IMR-90 (cell line): ENCODE data around the gene ZNF831. TPM values are rescaled to one million over a fixed set of nuclear protein-coding genes. Genes with fewer than 3 reads are reported as not detected.

Experiments used
- ATAC-seq: fragments of 200-7000 bp; cut with Tn5 transposase; 2 replicates; pipeline ENCODE4 v1.9.1; 2020; ENCODE audit warnings: low read depth, mild to moderate bottlenecking, moderate library complexity
- BruUV-seq: library from RNA; stranded (reverse); fragments of 400-500 nt; replicated peaks from 2 replicates; lab custom pipeline; 2021; lab: Mats Ljungman, UMichigan
- CTCF ChIA-PET: fragments of 300-600 bp; formaldehyde crosslinking; extraction: SDS; loops from one replicate; lab custom pipeline; 2021; ENCODE audit warnings: antibody characterized with exemption; lab: Yijun Ruan, JAX
- POLR2A ChIA-PET: fragments of 300-600 bp; sonication (Branson Sonifier 250); formaldehyde crosslinking; loops from one replicate; lab custom pipeline; 2022; ENCODE audit warnings: antibody characterized with exemption; ENCODE audit not compliant: unreplicated experiment; lab: Charles Lee
- DNase-seq: peaks from one replicate; pipeline ENCODE4 v3.0.0; 2013
- H2AFZ ChIP-seq: replicated peaks from 2 replicates; pipeline ENCODE3; 2013; ENCODE audit warnings: low read length, mild to moderate bottlenecking; ENCODE audit not compliant: poor library complexity
- H2AK5ac ChIP-seq: 2 replicates; pipeline ENCODE4 v1.6.1; 2013; ENCODE audit warnings: low read depth, low read length, inconsistent platforms
- H2AK9ac ChIP-seq: replicated peaks from 2 replicates; pipeline ENCODE3; 2013; ENCODE audit warnings: mild to moderate bottlenecking, low read depth, low read length, moderate library complexity; ENCODE audit not compliant: poor library complexity
- H2BK120ac ChIP-seq: 2 replicates; pipeline ENCODE4 v1.6.1; 2013; ENCODE audit warnings: low read depth, low read length, inconsistent platforms
- H2BK15ac ChIP-seq: 3 replicates; pipeline ENCODE4 v1.6.1; 2013; ENCODE audit warnings: low read depth, low read length, inconsistent platforms
- H2BK20ac ChIP-seq: 2 replicates; pipeline ENCODE4 v1.6.1; 2013; ENCODE audit warnings: low read depth, mild to moderate bottlenecking, inconsistent platforms, low read length, moderate library complexity
- H2BK5ac ChIP-seq: 2 replicates; pipeline ENCODE4 v1.6.1; 2013; ENCODE audit warnings: mild to moderate bottlenecking, low read depth, low read length, inconsistent platforms; ENCODE audit not compliant: poor library complexity, severe bottlenecking
- H3K14ac ChIP-seq: replicated peaks from 2 replicates; pipeline ENCODE4 v1.6.1; 2013; ENCODE audit warnings: low read depth, low read length, inconsistent platforms
- H3K18ac ChIP-seq: 2 replicates; pipeline ENCODE4 v1.6.1; 2013; ENCODE audit warnings: low read depth, low read length, control low read depth
- H3K23ac ChIP-seq: 2 replicates; pipeline ENCODE4 v1.6.1; 2013; ENCODE audit warnings: low read depth, low read length, inconsistent platforms
- H3K27ac ChIP-seq: 2 replicates; pipeline ENCODE4 v1.5.1; 2013; ENCODE audit warnings: mild to moderate bottlenecking, control low read depth, low read length; ENCODE audit not compliant: insufficient read depth
- H3K27me3 ChIP-seq: 2 replicates; pipeline ENCODE4 v1.6.1; 2013; ENCODE audit warnings: low read length; ENCODE audit not compliant: control insufficient read depth, insufficient read depth
- H3K36me3 ChIP-seq: 2 replicates; pipeline ENCODE4 v1.6.1; 2013; ENCODE audit warnings: low read length, mixed read lengths; ENCODE audit not compliant: control insufficient read depth, insufficient read depth
- H3K4ac ChIP-seq: 2 replicates; pipeline ENCODE4 v1.6.1; 2013; ENCODE audit warnings: low read depth, low read length, inconsistent platforms
- H3K4me1 ChIP-seq: 2 replicates; pipeline ENCODE4 v1.6.1; 2013; ENCODE audit warnings: low read length, mixed read lengths; ENCODE audit not compliant: control insufficient read depth, insufficient read depth
- H3K4me2 ChIP-seq: 2 replicates; pipeline ENCODE4 v1.6.1; 2013; ENCODE audit warnings: low read depth, mild to moderate bottlenecking, control low read depth, low read length, moderate library complexity
- H3K4me3 ChIP-seq: 2 replicates; pipeline ENCODE4 v1.5.1; 2013; ENCODE audit warnings: low read depth, mild to moderate bottlenecking, control low read depth, low read length, moderate library complexity; ENCODE audit not compliant: insufficient read depth
- H3K56ac ChIP-seq: 2 replicates; pipeline ENCODE4 v1.6.1; 2013; ENCODE audit warnings: low read length, inconsistent platforms; ENCODE audit not compliant: insufficient read depth; ENCODE audit errors: extremely low read depth
- H3K79me1 ChIP-seq, 2 experiments: 2 replicates each; pipeline ENCODE4 v1.6.1; 2013; ENCODE audit warnings: low read length in 2 of 2, inconsistent platforms in 1 of 2, low read depth in 1 of 2
- H3K9ac ChIP-seq: 2 replicates; pipeline ENCODE4 v1.6.1; 2013; ENCODE audit warnings: low read depth, low read length, control low read depth
- H3K9me1 ChIP-seq: 2 replicates; pipeline ENCODE4 v1.6.1; 2013; ENCODE audit warnings: low read length, inconsistent platforms; ENCODE audit not compliant: insufficient read depth
- H3K9me3 ChIP-seq: 2 replicates; pipeline ENCODE4 v1.6.1; 2013; ENCODE audit warnings: low read length; ENCODE audit not compliant: control insufficient read depth, insufficient read depth
- H4K20me1 ChIP-seq: 2 replicates; pipeline ENCODE4 v1.6.1; 2013; ENCODE audit warnings: low read length, inconsistent platforms; ENCODE audit not compliant: insufficient read depth
- H4K5ac ChIP-seq: 2 replicates; pipeline ENCODE4 v1.6.1; 2013; ENCODE audit warnings: mild to moderate bottlenecking, low read depth, low read length, control low read depth
- H4K8ac ChIP-seq, 2 experiments: 2 replicates each; pipeline ENCODE4 v1.6.1; 2013; ENCODE audit warnings: low read depth in 2 of 2, low read length in 2 of 2, control low read depth in 1 of 2, inconsistent platforms in 1 of 2
- H4K91ac ChIP-seq: 2 replicates; pipeline ENCODE4 v1.6.1; 2013; ENCODE audit warnings: low read depth, low read length, inconsistent platforms; ENCODE audit not compliant: insufficient read depth
- CHD1 ChIP-seq: IDR thresholded peaks from 2 replicates; pipeline ENCODE4 v1.6.1; 2012; ENCODE audit warnings: low read depth, low read length, improper control_type of control experiment
- RCOR1 ChIP-seq: IDR thresholded peaks from 2 replicates; pipeline ENCODE4 v1.6.1; 2012; ENCODE audit warnings: mild to moderate bottlenecking, low read length, improper control_type of control experiment; ENCODE audit not compliant: insufficient replicate concordance
- WGBS, 2 experiments: methylation state at CpG; one replicate each; pipeline versions ENCODE4 v1.1.5 to v1.1.7; 2013; ENCODE audit warnings: missing lambda C conversion rate in 2 of 2; ENCODE audit not compliant: insufficient read length in 1 of 2; ENCODE audit errors: extremely low coverage in 2 of 2; 5-methylcytosine and 5-hydroxymethylcytosine counted together
- dilution Hi-C: fragments of 300-500 bp; cut with HindIII; formaldehyde crosslinking; loops from one replicate; pipeline ENCODE4 v1.14.3; 2018; ENCODE audit warnings: low sequenced_read_pairs; ENCODE audit not compliant: unreplicated experiment
- in situ Hi-C: fragments of 300-500 bp; cut with MboI; formaldehyde crosslinking; loops from 3 replicates; pipeline ENCODE4 v1.14.3; 2019; ENCODE audit warnings: low sequenced_read_pairs, inconsistent platforms, mixed read lengths
- intact Hi-C: fragments of 100-400 bp; cut with micrococcal nuclease; formaldehyde crosslinking; loops from 2 replicates; pipeline ENCODE4 v1.10.0; 2022
- polyA plus RNA-seq, 3 experiments: library from polyadenylated mRNA; depleted of rRNA; stranded (reverse); fragments of >200 nt; gene quantifications; 2 replicates each; pipeline ENCODE4 v1.2.3, GENCODE V29; 2012; ENCODE audit warnings: low replicate concordance in 1 of 3
- total RNA-seq: library from RNA; depleted of rRNA; stranded (reverse); fragments of >200 nt; gene quantifications from 2 replicates; pipeline ENCODE4 v1.2.3, GENCODE V29; 2012
- TF ChIP-seq, protein P1 (sequence below): conservative IDR thresholded peaks from 2 replicates; pipeline ENCODE4 v1.5.1; 2012; ENCODE audit warnings: mild to moderate bottlenecking, low read depth, low read length, improper control_type of control experiment

The ZNF831 gene
- total and polyA plus RNA-seq, 2 of the 4 experiments (the other 2 are of a cell fraction): not detected

DNA sequence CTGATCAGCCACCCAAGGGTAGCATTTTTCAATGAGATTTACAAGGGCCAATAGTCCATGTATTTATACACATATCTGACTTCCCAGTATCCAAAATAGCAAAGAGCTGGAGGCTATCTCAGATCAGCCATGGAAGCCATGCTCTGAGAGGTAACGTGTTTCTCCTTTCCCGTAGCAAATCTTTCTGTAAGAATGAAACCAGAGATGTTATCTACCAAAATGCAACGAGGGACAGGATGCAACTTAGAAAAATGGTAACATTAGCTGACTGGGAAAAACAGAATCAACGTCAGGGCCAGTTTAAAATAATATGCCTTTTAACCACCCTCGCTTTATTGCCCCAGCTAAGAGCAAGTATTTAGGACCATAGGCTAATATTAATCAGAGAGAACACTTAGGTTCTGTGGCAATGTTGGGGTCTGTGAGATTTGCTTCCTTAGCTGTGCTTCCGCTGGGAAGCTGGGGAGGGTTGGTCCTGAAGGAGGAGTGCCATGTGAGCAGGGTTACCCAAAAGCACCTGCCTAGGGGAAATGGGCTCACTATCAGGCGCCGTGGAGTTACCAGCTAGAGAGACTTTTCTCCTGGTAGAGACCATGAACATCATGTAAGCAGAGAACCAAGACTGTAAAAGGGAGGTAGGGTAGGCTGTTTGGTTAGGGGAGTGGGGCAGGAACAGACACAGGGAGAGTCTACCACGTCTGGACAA is 1.2 kb downstream of the ZNF831 start:
- Histone ChIP-seq H2BK120ac (no peak overlapping the region), H3K4ac (no peak overlapping the region), H3K4me1 (no peaks in the 10 kb centered on the region), H3K23ac (no peak overlapping the region), H3K56ac (no peak overlapping the region), H2AFZ (no peak overlapping the region), H3K14ac (no peak overlapping the region), H2AK9ac (no peak overlapping the region), H3K4me2 (no peak overlapping the region), H3K18ac (no peak overlapping the region), H2AK5ac (no peak overlapping the region), H4K8ac (no peak overlapping the region), H2BK5ac (no peak overlapping the region), H2BK20ac (no peak overlapping the region), H3K79me1 (no peaks in the 10 kb centered on the region), H3K36me3 (no peaks in the 10 kb centered on the region), H4K5ac (no peak overlapping the region), H3K9ac (no peak overlapping the region), H3K9me3 (no peaks in the 10 kb centered on the region), H3K27me3 (no peaks in the 10 kb centered on the region), H3K4me3 (no peak overlapping the region), H3K9me1 (no peaks in the 10 kb centered on the region; the same call in 1 of the 2 replicates), H3K27ac (no peak overlapping the region), H4K20me1 (no peaks in the 10 kb centered on the region), H4K91ac (no peak overlapping the region), H2BK15ac (no peak overlapping the region)
- no peak for DNase-seq
- TF ChIP-seq RCOR1 (no peak), CHD1 (no peak)
- TF ChIP-seq, protein P1, sequence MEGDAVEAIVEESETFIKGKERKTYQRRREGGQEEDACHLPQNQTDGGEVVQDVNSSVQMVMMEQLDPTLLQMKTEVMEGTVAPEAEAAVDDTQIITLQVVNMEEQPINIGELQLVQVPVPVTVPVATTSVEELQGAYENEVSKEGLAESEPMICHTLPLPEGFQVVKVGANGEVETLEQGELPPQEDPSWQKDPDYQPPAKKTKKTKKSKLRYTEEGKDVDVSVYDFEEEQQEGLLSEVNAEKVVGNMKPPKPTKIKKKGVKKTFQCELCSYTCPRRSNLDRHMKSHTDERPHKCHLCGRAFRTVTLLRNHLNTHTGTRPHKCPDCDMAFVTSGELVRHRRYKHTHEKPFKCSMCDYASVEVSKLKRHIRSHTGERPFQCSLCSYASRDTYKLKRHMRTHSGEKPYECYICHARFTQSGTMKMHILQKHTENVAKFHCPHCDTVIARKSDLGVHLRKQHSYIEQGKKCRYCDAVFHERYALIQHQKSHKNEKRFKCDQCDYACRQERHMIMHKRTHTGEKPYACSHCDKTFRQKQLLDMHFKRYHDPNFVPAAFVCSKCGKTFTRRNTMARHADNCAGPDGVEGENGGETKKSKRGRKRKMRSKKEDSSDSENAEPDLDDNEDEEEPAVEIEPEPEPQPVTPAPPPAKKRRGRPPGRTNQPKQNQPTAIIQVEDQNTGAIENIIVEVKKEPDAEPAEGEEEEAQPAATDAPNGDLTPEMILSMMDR: no peak
- no peak for ATAC-seq
- ChIA-PET CTCF (no interaction called here), POLR2A (no interaction called here)
- dilution Hi-C loops: no loop called here
- WGBS, 2 experiments: 70% methylated on average over 2 of the region's 9 CpGs; no CpG with 5 or more reads in 1 of the 2 experiments
- in situ Hi-C loops: no loop called here
- no TSS peak for BruUV-seq
- intact Hi-C loops: no loop called here
